Left lung (tissue), 10 donors: Measurements from ENCODE around the gene CA6. TPM values are rescaled to one million over a fixed set of nuclear protein-coding genes. Genes with fewer than 3 reads are reported as not detected.

ENCODE experiments used
- ATAC-seq: fragments of 200-7000 bp; cut with Tn5 transposase; one replicate; pipeline ENCODE4 v1.9.1; 2020; ENCODE audit warnings: moderate library complexity
- DNase-seq, 4 donors: peaks; one replicate each; pipeline ENCODE4 v3.0.0-alpha.2; 2013 to 2020
- H3K27ac ChIP-seq, 2 donors: fragments of 200-600 bp; sonication (generic) in 1 of 2; one replicate each; pipeline versions ENCODE4 v1.5.0 to v1.8.0; 2020 to 2021
- H3K27me3 ChIP-seq, 2 donors: fragments of 200-600 bp; sonication (generic) in 1 of 2; one replicate each; pipeline versions ENCODE4 v1.5.0 to v1.8.0; 2020 to 2021
- H3K36me3 ChIP-seq, 2 donors: fragments of 200-600 bp; sonication (generic) in 1 of 2; one replicate each; pipeline versions ENCODE4 v1.5.0 to v1.8.0; 2020 to 2021
- H3K4me1 ChIP-seq, 2 donors: fragments of 200-600 bp; one replicate each; pipeline ENCODE4 v1.8.0; 2021
- H3K4me3 ChIP-seq, 2 donors: fragments of 200-600 bp; sonication (generic) in 1 of 2; one replicate each; pipeline versions ENCODE4 v1.5.0 to v1.8.0; 2020 to 2021; ENCODE audit warnings: mild to moderate bottlenecking in 1 of 2
- H3K9me3 ChIP-seq, 2 donors: fragments of 200-600 bp; sonication (generic) in 1 of 2; one replicate each; pipeline versions ENCODE4 v1.5.0 to v1.8.0; 2020 to 2021
- CTCF ChIP-seq, 2 donors: fragments of 200-600 bp; sonication (generic) in 1 of 2; IDR thresholded peaks; one replicate each; pipeline versions ENCODE4 v1.5.0 to v1.8.0; 2021; ENCODE audit warnings: antibody characterized with exemption in 2 of 2
- intact Hi-C, 2 donors: fragments of 100-400 bp; cut with DNase I; formaldehyde crosslinking; loops; one replicate each; pipeline versions ENCODE4 v1.11.2 to v1.14.2; 2022
- polyA plus RNA-seq, 6 donors: library from polyadenylated mRNA; unstranded; fragments of 120-200 nt; gene quantifications; one replicate each; pipeline ENCODE4 v1.2.1, GENCODE V29; 2013; ENCODE audit not compliant: insufficient read length in 6 of 6
- total RNA-seq, 2 donors: library from RNA; stranded (reverse); fragmentation: NEBNext Ultra II Directional; extraction: Animal tissue kit (Norgen Biotek cat#: 25700); gene quantifications; one replicate each; pipeline ENCODE4 v1.2.1, GENCODE V29; 2021
- donor health status: DM: no; HTN: yes; CAD: no.
- donor health status: DM: no; HTN: no; CAD: no.

Gene CA6
- total and polyA plus RNA-seq, 8 donors: 0.11 to 0.25 (median 0.18) TPM; not detected in 3

DNA sequence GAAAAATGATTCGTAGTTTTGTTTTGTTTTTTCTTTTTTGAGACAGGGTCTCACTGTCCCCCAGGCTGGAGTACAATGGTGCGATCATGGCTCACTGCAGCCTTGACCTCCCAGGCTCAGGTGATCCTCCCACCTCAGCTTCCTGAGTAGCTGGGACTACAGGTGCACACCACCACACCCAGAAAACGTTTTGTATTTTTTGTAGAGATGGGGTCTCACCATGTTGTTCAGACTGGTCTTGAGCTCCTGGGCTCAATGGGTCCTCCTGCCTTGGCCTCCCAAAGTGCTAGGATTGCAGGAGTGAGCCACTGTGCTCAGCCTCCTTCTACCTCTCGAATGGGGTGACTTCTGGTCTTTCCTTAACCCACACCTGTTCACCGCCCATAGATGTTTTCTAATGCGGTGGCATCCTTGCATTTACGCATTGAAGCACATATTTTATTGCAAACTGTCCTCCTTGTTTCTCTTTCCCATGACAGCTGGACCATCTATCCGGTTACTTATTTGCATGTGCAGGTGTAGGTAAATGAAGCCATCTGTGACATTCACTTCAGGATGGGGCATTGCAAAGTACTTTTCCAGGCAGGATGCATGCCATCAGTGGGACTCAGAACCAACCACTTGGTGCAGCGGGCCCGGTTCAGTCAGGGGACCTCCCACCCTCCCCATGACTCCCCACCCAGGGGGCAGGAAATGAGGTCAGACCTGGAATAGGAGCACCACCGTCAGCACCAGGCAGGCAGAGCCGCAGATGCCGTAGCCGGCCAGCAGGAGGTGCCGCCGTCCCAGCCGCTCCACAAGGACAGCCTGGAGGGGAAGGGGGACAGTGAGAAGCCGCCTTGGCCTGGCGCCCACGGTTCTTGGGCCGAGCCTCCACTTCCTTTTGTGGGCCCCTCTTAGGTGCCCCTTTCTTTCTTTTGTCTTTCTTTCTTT lies 64.0 kb downstream of the CA6 start:
- Histone ChIP-seq H3K36me3 (no peaks in the 10 kb centered on the region), H3K9me3 (no peaks in the 10 kb centered on the region), H3K27ac (no peak overlapping the region), H3K27me3 (no peaks in the 10 kb centered on the region), H3K4me3 (no peak overlapping the region), H3K4me1 (peaks cover 0 to 22% of the 10 kb centered on the region in 2 donors)
- ATAC-seq (peak; percentile 25), DNase-seq (peak in 2 of 4 donors; percentile 33 to 85)
- intact Hi-C loops: loop anchor here in 1 of 2 donors (10.0 kb wide), 1 partner anchor 85 kb away; no protein-coding TSS in a partner anchor
- peak; percentile 23 to 35 for TF ChIP-seq CTCF (IDR thresholded peaks at IDR 0.05)

DNA sequence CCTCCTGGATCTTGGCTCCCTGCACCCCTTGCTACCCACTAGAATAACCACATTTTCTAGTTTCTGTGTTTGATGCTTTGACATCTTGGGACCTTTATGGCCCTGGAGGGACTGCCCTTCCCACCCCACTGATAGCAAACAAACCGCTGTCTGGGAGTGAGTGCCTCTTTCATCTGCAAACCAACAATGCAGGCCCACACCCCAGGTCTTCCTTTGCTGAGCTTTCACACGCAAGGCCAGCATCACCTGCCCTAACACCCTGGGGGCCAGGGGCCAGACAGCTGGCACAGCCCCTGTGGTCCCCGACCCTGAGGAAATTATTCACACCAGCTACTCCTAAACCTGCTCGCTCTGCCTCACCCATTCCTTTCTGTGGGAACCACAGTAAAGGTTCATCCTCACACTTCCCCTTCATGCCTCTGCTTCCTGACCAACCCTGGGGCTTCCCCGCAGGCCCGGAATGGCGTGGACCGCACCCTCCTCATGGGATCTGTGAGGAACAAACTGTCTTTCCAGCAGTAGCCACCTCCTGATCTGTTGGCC lies 65.2 kb downstream of the CA6 start:
- Histone ChIP-seq H3K27ac (peak overlapping the region in 1 of 2 donors; percentile 39), H3K4me1 (peaks cover 0 to 19% of the 10 kb centered on the region in 2 donors), H3K27me3 (no peaks in the 10 kb centered on the region), H3K4me3 (no peak overlapping the region), H3K36me3 (no peaks in the 10 kb centered on the region), H3K9me3 (no peaks in the 10 kb centered on the region)
- TF ChIP-seq CTCF (IDR thresholded peaks at IDR 0.05): no peak
- intact Hi-C loops: loop anchor here in 1 of 2 donors (10.0 kb wide), 1 partner anchor 84 kb away; no protein-coding TSS in a partner anchor
- ATAC-seq (peak; percentile 65), DNase-seq (peak in 2 of 4 donors; percentile 69 to 89)

GRCh38 chr1:9013819-9014218 lies 68.2 kb downstream of the CA6 start:
- no peak for ATAC-seq
- no peak for TF ChIP-seq CTCF (IDR thresholded peaks at IDR 0.05)
- no peaks in the 10 kb centered on the region for H3K27me3 ChIP-seq
- DNase-seq: no peak
- no peak overlapping the region for H3K4me3 ChIP-seq
- peaks cover 0 to 19% of the 10 kb centered on the region in 2 donors for H3K4me1 ChIP-seq
- H3K27ac ChIP-seq: no peak overlapping the region
- no peaks in the 10 kb centered on the region for H3K36me3 ChIP-seq
- intact Hi-C loops: loop anchor here in 1 of 2 donors (10.0 kb wide), 1 partner anchor 81 kb away; no protein-coding TSS in a partner anchor
- H3K9me3 ChIP-seq: no peaks in the 10 kb centered on the region

DNA sequence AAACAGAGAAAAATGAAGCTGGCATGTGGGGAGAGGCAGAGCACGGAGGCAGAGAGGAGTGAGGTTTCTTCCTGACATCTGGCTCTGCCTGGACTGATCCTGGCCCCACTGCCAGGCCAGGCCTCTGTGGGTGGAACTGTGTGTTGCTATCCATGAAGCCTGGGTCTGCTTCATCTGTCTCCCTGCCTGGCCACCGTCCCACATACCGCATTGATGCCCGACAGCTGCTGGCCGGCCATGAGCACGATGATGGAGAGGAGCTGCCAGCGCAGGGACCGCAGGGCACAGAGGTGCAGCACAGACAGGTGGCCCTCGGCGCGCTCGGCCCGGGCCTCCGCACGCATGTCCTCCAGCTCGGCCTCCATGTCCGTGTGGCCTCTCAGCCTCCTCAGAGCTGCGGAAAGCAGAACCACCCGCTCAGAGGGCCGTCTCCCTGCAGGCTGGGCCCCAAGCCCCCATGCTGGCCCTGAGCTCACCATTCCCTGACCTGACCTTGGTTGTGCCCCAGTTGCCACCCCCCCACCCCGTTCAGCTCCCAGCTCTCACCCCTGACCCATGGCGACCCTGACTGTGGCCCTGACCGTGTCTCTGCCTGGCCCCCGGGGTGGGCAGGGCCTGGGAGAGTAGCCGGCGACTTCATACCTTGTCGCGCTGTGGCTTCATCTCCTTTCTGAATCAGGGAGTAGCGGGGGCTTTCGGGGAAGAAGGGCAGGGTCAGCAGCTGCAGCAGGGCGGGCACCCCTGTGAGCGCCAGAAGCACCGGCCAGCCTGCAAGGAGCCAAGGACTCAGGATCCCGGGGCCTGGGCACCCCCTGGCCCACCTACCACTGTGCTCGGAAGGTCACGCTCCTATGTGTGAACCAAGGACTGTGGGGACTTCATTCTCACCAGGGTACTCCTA lies 69.1 kb downstream of the CA6 start:
- intact Hi-C loops: loop anchor here in 1 of 2 donors (10.0 kb wide), 1 partner anchor 80 kb away; no protein-coding TSS in a partner anchor
- no peak for TF ChIP-seq CTCF (IDR thresholded peaks at IDR 0.05)
- no peak for DNase-seq
- no peak for ATAC-seq
- no peaks in the 10 kb centered on the region for H3K36me3 ChIP-seq
- no peaks in the 10 kb centered on the region for H3K9me3 ChIP-seq
- no peak overlapping the region for H3K4me3 ChIP-seq
- H3K4me1 ChIP-seq: peaks cover 0 to 19% of the 10 kb centered on the region in 2 donors
- H3K27me3 ChIP-seq: no peaks in the 10 kb centered on the region
- no peak overlapping the region for H3K27ac ChIP-seq
